AG20443 (cell line): ENCODE measurements around the gene CRY2.
A peak's percentile ranks its signal among the peaks of the same experiment; 100 is the strongest.
"Not testable (repeated sequence)": the region's sequence is repeated elsewhere in the genome, so short reads cannot be mapped to it uniquely, and the experiment has no call there.

Source experiments
- DNase-seq: peaks from one replicate; pipeline ENCODE4 v3.0.0; 2012; ENCODE audit warnings: low spot score, mixed read lengths

CRY2 gene

DNA sequence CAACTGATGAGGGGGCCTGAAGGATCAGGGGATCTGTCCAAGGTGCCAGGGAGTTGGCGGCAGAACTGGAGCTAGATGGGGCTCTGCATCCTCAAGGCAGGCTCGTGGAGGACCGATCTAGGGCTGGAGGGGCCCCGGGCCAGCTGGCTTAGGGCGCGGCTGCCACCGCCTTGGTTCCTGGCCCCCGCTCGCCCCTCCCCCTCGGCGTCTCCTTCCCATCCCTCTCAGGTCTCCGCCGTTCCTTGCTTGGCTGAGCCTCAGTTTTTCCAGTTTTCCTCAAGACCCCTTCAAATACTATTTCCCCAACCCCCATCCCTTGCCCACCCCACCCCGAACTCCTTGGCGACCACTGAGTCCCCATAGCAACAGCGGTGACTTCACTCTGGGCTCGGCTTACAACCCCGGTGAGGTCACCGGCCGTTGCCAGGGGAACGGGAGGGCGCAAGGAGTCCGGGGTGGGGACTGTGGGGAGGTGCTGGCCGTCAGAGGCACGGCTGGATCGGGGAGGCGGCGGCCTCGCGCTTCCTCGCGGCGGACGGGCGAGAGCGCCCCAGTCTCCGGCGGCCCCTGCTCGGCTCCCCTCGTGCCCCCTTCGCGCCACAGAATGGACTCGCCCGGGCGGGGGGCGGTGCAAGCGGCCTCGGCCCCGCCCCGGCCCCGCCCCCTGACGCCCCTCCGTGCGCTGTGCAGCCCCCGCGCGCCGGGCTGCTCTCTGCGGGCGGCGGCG is 52.3 kb downstream of the CRY2 start:
- DNase-seq: peak; percentile 96

DNA sequence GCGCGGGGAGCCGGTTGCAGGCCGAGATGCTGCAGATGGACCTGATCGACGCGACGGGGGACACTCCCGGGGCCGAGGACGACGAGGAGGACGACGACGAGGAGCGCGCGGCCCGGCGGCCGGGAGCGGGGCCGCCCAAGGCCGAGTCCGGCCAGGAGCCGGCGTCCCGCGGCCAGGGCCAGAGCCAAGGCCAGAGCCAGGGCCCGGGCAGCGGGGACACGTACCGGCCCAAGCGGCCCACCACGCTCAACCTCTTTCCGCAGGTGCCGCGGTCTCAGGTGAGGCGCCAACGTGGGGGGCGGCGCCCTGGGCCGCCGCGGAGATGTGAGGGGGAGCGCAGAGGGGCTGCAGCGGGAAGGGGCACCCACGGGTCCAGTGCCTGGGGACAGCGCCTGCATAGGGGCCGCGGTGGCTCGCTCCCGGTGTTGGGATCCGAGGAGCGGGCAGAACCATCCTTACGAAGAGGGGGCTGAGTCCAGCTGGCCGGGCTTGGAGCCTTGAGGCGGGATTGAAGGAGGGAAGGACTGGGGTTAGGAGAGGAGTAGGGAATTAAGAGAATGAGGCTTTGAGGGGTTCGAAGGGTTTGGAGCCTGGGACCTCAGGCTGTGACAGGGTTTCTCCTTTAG is 53.0 kb downstream of the CRY2 start:
- not testable (repeated sequence) for DNase-seq

DNA sequence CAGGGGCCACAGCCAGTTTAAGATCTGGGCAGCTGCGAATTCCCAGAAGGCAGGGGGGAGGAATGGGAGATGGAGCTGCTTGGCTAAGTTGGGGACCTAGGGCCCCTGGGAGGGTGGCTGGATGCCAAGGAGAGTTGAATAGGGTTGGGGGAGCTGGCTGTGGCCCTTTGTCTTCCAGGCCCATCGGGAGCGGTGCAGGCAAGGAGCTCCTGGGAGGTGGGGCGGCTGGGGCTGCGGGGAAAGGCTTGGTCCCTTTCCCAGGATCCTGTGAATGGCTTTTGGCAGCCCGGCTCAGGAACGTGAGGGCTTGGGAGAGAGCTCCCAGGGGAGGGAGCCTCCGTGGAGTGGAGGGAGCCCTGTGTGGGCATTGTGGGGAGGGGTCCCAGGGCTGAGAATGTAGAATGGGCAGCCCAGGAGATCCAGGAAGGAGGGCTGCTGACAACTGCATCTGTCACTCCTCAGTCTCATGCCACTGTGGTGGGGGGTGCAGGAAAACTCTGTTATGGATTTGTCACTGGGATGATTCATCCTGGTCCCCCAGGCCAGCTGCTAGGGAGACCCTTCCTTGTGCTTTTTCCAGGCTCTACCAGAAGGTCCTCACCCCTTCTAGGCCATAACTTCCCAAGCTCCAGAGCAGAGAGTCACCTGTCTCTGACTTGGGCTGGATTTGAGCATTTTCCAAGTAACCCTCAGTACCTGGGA is 53.8 kb downstream of the CRY2 start:
- DNase-seq: no peak

DNA sequence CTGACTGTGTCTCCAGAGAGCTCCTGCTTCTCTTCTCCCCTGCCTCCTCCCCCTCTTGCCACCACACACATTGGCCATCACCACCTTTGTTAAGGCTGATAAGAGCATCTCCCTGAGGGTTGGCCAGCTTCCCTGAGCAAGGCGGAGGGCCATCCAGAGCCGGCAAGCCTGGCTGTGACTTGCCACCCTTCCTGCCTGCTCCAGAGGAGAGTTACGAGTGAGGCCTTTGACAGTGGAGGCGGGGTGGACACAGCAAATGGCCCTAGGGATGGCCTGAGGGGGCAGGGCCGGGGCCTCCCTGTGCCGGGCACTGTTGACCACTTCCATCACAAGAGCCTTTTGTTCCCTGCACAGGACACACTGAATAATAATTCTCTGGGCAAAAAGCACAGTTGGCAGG is 54.4 kb downstream of the CRY2 start:
- DNase-seq: no peak

DNA sequence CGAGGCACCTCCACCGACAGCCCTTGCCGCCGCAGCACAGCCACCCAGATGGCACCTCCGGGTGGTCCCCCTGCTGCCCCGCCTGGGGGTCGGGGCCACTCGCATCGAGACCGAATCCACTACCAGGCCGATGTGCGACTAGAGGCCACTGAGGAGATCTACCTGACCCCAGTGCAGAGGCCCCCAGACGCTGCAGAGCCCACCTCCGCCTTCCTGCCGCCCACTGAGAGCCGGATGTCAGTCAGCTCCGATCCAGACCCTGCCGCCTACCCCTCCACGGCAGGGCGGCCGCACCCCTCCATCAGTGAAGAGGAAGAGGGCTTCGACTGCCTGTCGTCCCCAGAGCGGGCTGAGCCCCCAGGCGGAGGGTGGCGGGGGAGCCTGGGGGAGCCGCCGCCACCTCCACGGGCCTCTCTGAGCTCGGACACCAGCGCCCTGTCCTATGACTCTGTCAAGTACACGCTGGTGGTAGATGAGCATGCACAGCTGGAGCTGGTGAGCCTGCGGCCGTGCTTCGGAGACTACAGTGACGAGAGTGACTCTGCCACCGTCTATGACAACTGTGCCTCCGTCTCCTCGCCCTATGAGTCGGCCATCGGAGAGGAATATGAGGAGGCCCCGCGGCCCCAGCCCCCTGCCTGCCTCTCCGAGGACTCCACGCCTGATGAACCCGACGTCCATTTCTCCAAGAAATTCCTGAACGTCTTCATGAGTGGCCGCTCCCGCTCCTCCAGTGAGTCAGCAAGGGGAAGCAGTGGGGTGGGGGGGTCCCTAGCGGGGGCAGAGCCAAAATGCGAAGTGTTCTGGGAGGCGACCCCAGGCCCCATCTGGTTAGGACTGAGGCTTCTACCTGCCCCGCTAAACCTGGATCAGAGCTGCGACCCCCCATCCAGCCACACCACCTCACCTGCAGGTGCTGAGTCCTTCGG is 55.4 kb downstream of the CRY2 start:
- DNase-seq: no peak

DNA sequence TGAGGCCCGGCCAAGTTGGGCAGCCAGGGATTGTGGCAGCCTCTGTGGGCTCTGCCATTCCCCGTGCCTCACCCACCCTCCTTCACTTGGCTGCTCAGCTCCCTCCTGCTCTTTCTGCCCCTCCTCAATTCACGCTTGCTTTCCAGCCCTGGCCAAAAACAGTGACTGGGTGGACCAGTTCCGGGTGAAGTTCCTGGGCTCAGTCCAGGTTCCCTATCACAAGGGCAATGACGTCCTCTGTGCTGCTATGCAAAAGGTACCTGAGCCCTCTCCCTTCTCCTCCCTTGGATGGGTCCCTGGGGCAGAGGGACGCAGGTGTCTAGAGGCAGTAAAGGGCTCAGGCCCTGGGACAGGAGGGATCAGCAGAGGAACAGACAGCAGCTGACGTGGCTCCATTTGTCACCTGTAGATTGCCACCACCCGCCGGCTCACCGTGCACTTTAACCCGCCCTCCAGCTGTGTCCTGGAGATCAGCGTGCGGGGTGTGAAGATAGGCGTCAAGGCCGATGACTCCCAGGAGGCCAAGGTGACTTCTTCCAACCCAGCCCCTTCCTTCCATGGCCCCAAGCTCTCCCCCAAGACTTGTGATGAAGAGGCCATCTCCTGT is 57.1 kb downstream of the CRY2 start:
- no peak for DNase-seq

DNA sequence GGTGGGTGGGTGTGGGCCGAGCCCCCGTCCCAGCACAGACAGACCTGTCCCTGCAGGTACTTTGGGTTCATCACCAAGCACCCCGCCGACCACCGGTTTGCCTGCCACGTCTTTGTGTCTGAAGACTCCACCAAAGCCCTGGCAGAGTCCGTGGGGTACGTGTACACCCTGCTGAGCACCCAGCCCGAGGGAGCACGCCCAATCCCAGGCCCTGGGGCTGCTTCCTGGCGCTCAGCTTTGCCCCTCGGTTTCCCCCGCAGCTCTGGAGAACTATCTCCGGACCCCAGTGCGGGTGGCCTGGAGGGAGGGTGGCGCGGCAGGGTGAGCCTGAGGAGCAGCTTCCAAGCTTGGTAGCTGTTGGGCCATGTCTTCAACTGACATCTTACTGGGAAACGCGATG is 57.8 kb downstream of the CRY2 start:
- DNase-seq: no peak

DNA sequence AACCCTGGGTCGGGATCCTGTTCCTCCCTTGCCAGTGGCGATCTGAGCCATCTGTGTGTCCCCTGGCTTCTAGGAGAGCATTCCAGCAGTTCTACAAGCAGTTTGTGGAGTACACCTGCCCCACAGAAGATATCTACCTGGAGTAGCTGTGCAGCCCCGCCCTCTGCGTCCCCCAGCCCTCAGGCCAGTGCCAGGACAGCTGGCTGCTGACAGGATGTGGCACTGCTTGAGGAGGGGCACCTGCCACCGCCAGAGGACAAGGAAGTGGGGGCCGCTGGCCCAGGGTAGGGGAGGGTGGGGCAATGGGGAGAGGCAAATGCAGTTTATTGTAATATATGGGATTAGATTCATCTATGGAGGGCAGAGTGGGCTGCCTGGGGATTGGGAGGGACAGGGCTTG is 58.3 kb downstream of the CRY2 start:
- DNase-seq: not testable (repeated sequence)

DNA sequence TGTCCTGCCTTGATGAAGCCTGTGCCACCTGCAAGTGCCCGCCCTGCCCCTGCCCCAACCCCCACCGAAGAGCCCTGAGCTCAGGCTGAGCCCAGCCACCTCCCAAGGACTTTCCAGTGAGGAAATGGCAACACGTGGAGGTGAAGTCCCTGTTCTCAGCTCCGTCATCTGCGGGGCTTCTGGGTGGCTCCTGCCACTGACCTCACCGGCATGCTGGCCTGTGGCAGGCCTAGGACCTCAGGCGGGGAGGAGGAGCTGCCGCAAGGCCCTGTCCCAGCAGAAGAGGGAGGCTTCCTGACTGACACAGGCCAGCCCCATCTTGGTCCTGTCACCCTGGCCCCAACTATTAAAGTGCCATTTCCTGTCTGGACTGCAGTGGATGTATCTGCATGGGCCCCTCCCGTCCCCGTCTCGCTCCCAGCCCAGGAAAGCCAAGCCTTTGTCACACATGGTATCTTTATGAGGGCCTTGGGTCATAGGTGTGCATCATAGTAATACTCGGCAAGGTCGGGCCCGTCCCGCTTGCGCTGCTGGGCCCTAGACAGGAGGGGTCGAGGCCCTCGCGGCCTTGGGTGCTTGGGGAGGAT is 58.9 kb downstream of the CRY2 start:
- DNase-seq: no peak

DNA sequence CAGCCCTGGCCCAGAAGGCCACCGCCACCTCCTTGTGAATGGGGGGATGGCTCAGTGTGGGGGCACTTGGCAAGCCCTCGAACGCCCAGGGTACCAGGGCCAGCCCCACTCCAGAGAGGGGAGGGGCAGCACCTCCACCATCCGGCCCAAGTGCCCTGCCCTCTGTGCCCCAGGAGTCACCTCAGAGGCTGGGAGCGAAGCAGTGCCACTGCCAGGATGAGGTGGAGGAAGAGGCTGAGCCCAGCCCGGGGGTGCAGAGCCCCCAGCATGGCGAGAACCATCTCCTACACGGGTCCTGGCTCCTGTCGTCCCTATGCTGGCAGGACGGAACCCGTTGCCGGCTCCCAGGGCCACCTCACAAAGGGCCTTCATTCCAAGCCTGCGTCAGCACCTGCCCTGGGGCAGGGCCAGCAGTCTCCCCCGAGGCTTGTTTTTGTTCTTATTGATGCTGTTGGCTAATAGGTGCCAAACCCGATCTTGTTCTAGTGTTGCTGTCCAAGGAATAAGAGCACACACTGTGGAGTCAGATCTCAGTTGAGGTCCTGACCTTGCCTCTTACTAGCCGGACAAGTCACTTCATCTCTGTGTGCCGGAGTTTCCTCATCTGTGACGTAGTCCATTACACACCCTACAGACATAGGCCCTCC is 59.8 kb downstream of the CRY2 start, which contains the start of gene FREY1:
TSS of gene FREY1 (minus strand) at position 307 of the 647 bp plus-strand sequence. CDS start at position 281, 26 bp downstream.
- DNase-seq: no peak

DNA sequence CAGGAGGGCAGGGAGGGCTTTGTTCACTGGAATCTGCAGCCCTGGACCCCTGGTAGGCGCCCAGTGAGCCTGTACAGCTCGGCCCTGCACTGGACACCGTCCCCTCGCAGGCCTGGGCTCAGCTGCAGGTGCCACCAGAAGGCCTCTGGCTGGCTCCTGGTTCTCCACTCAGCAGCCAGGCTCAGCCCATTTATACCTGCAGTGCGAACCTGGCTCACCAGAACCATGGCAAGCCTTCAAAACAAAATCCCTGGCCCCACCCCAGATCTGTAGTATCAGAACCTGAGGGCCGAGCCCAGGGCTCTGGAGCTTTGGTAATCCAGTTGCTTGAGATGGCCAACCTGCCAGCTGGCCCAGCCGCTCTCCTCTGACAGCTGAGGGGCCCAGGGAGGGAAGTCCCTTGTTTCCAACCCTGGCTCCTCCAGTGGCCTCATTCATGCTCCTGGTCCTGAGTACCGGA is 60.7 kb downstream of the CRY2 start:
- no peak for DNase-seq

DNA sequence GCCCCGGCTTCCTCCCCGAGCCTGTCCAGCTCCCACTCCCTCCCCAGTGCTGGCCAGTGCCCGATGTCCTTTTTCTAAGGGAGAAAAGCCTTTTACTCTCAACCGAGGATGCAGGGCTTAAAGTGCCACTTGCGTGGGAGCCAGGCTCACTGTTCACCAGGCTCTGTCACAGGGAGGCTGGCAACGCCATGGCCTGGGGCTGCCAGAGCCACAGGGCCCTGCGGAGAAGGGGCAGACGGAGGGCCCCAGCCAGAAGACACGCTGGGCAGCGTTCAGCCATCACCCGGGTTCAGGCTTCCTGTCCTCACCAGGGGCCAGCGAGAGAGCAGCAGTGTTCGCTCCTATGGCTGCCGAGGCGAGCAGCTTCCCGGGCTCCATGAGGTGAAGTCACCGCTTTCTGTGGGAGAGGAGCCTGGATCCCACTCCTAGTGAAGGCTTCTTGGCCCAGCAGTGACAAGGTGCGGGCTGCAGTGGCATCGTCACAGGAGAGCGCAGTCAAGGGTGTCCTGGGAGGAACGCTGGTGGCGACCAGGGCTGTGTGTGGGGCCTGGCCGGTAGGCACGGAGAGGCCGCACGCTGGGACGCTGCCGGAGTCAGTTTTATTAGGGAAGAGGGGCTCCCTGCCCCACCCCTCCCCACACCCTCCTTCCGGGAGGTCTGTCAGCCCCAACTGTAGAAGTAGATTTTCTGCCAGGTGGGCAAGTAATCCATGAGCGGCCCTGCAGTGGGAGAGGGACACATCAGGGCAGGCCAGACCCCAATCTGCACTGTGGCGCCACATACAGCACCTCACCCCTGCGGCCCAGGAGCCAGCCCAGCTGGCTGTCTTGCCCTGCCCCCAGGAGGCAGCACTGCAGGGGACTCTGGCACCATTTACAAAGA is 62.6 kb downstream of the CRY2 start:
- no peak for DNase-seq

DNA sequence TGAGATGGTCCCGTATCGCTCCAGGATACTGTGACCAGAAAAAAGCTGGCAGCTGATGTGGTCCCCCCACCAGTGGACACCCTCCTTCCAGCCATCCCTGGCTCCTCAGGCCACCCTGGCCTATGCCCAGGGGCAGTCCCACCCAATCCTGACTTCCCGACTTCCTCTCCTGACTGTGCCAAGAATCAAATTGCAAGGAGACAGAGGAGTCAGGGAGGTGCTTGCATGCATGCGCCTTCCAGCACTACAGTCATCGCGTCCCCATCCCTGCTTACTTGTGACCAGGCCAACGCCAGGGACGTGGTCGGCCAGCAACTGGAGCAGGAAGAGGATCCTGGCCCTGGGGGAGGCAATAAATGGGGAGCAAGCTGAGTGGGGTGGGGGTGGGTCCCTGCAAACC is 63.3 kb downstream of the CRY2 start:
- DNase-seq: no peak

DNA sequence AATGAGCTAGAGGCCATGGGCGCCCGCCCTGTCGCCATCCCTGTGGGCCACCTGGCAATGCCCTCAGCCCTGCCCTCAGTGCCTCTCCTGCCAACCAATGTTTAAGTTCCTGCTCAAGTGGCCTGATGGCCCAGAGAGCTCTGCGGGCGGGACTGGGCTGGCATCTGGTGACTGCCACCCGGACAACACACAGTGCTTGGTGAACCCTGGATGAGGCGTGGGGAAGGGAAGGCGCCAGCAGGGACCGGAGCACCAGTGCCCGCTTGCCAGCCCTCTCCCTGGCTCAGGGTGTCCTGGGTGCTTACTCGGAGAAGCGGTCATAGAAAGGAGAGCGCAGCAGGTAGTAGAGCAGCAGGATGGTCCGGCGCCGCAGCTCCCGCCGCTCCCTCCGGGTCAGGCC is 66.2 kb downstream of the CRY2 start:
- DNase-seq: no peak

DNA sequence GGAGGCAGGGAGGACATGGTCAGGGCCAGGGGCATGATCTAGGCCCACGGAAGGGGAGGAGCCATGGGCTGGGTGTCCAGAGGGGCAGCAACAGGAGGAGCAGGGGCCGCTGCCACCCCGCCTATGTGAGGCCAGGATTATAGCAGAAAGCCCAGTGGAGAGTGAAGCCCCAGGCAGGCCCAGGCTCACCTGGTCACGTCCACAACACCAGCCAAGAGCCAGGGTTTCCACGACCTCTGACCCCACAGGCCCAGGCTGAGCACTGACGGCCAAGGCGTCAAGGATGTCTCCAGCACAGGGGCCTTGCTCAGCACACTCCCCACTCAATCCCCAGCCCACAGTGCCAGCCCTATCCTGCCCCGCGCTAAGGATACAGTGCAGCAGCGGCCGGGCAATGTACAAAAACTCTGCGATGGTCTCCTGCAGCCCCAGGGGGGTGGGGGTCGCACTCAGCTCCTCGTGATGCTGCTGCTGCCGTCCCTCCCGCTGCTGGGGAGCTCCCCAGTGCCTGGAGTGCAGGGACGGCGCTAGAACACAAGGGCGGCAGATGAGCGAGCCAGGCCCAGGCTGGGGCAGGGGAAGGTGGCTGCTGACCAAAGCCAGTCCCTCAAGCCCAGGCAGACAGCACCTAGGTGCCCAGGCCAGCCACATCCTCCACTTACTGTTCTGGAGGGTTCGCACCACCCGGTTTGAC is 66.8 kb downstream of the CRY2 start:
- DNase-seq: no peak

DNA sequence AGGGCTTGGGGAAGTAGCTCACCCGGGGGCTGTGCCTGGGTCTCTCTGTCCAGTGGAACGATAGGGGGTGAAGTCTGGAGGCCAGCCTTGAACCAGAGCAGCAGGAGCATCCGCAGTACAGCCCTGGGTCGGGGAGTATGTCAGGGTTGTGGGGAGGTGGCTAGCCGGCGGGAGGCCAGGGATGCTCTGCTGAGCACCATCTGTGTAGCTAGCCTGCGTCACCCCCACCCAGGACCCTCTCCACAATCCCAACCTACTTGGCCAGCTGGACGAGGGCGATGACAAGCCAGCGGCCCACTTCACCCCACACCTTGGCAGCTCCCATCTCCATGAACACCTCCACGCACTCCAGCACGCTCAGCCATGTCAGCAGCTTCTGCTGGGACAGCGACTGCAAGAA is 68.2 kb downstream of the CRY2 start:
- no peak for DNase-seq

DNA sequence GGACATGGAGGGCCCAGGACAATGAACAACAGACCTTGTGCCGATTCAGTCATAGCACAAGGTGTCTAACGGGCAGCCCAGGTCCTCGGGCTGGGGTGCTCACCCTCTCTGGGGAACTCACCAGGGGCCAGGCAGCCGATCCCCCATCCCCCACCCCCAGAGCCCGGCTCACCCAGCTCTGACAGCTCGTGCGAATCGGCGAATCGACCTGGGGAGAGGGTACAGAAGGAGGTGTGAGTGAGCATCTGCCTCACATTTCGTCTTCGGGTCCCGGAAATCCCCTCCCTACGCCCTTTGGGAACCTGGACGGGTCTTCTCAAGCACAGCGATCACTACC is 70.0 kb downstream of the CRY2 start:
- no peak for DNase-seq

DNA sequence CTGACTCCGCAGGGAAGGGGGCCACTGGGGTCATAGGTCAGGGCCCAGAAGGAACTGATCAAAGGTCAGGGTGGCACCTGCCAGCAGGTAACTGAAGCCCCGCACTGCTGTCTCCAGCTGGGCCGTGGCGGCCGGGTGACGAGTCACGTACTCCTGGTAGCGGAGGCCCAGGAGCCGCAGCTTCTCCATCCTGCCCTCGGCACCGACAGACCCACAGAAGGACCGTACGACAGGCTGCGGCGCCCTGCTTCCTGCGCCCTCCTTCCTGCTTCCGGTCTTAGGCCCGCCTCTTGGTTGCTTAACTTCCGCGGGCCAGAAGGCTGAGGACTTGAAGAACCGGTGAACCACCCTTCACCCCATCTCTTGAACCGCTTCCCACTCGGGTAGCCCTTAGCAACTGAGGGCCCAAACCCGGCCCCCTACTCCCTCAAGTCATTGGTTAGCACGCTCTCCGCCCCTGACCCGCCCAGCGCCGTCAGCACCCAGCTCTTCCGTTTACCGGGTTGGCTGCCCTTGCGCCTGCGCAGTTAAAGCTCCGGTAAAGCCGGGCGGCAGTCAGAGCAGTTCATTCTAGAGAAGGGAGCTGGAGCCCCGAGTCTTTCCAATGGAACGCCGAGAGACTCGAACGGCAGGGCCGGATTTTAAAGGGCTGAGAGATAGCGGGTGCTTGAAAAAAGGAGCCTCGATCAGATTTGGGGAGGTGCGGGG is 70.5 kb downstream of the CRY2 start, which contains the start of gene PEX16:
TSS of gene PEX16 (minus strand) at position 255 of the 708 bp plus-strand sequence. CDS start at position 189, 66 bp downstream.
- peak; percentile 99 for DNase-seq
